K562 (cell line): ENCODE results near the gene MYL12B. TPM values are rescaled to one million over a fixed set of nuclear protein-coding genes. Genes with fewer than 3 reads are reported as not detected.
A peak's percentile ranks its signal among the peaks of the same experiment; 100 is the strongest.

Source experiments
- ATAC-seq: fragments of 200-7000 bp; cut with Tn5 transposase; 3 replicates; pipeline ENCODE4 v1.9.1; 2020; ENCODE audit warnings: moderate library complexity
- BruUV-seq: library from RNA; stranded (reverse); fragments of 400-500 nt; replicated peaks from 2 replicates; lab custom pipeline; 2021; lab: Mats Ljungman, UMichigan
- CTCF ChIA-PET: fragments of 300-600 bp; formaldehyde crosslinking; extraction: SDS; loops from one replicate; lab custom pipeline; 2021; ENCODE audit warnings: low intra/inter-chr PET ratio; lab: Yijun Ruan, JAX
- POLR2A ChIA-PET: fragments of 300-600, 350-650 bp; sonication (Branson Sonifier 250); formaldehyde crosslinking; extraction: SDS; loops from one replicate; lab custom pipeline; 2021; ENCODE audit warnings: antibody characterized with exemption, inconsistent platforms; lab: Yijun Ruan, JAX
- DNase-seq, 4 experiments: peaks; one replicate each; pipeline versions ENCODE4 v3.0.0 to v3.0.0-alpha.2; 2011 to 2018; ENCODE audit warnings: low spot score in 3 of 4, mixed read lengths in 3 of 4; ENCODE audit errors: extremely low read depth in 1 of 4
- FAIRE-seq: peaks from 2 replicates; lab custom pipeline; 2011; peaks lifted over from hg19 to GRCh38; lab: Jason Lieb, UNC
- H2AFZ ChIP-seq: 2 replicates; pipeline ENCODE4 v1.6.0; 2011; ENCODE audit warnings: low read depth, low read length, control low read depth, inconsistent platforms
- H3K27ac ChIP-seq: fragments of 200-600 bp; 3 replicates; pipeline ENCODE4 v1.8.0; 2011; ENCODE audit warnings: low read depth, mild to moderate bottlenecking, control low read depth, inconsistent platforms, low read length, moderate library complexity, mixed read lengths; ENCODE audit errors: extremely low read depth
- H3K27me3 ChIP-seq, 2 experiments: fragments of 300-600 bp in 1 of 2; 2 replicates in 1 of 2; 3 replicates in 1 of 2; pipeline versions ENCODE4 v1.6.0 to v1.8.0; 2011; ENCODE audit warnings: inconsistent platforms in 2 of 2, low read length in 2 of 2, mild to moderate bottlenecking in 1 of 2, mixed read lengths in 1 of 2, moderate library complexity in 1 of 2; ENCODE audit not compliant: control insufficient read depth in 2 of 2, insufficient read depth in 2 of 2
- H3K36me3 ChIP-seq: fragments of 300-600 bp; 3 replicates; pipeline ENCODE4 v1.8.0; 2011; ENCODE audit warnings: mild to moderate bottlenecking, low read length, inconsistent platforms; ENCODE audit not compliant: control insufficient read depth, insufficient read depth
- H3K4me1 ChIP-seq, 2 experiments: fragments of 200-600 bp in 1 of 2; replicated peaks in 1 of 2; 2 replicates in 1 of 2; 3 replicates in 1 of 2; pipeline versions ENCODE4 v1.5.1 to v1.8.0; 2011; ENCODE audit warnings: inconsistent platforms in 2 of 2, low read length in 2 of 2, mild to moderate bottlenecking in 1 of 2, mixed read lengths in 1 of 2, moderate library complexity in 1 of 2; ENCODE audit not compliant: control insufficient read depth in 2 of 2, insufficient read depth in 2 of 2
- H3K4me2 ChIP-seq: 2 replicates; pipeline ENCODE4 v1.6.1; 2011; ENCODE audit warnings: low read length, control low read depth, inconsistent platforms, mixed read lengths; ENCODE audit not compliant: insufficient read depth
- H3K4me3 ChIP-seq: fragments of 200-600 bp; sonication (generic), shearing (Covaris generic); 2 replicates; pipeline ENCODE4 v1.5.1; 2016; ENCODE audit warnings: control low read depth, inconsistent platforms
- H3K79me2 ChIP-seq: fragments of 200-600 bp; 3 replicates; pipeline ENCODE4 v1.8.0; 2011; ENCODE audit warnings: low read length, inconsistent platforms; ENCODE audit not compliant: control insufficient read depth, insufficient read depth
- H3K9ac ChIP-seq, 2 experiments: 2 replicates each; pipeline versions ENCODE4 v1.6.0 to v1.6.1; 2011; ENCODE audit warnings: low read depth in 2 of 2, low read length in 2 of 2, control low read depth in 1 of 2, inconsistent platforms in 1 of 2, mild to moderate bottlenecking in 1 of 2, mixed read lengths in 1 of 2; ENCODE audit not compliant: insufficient read depth in 1 of 2
- H3K9me1 ChIP-seq: one replicate; pipeline ENCODE4 v1.6.0; 2011; ENCODE audit warnings: inconsistent platforms, mild to moderate bottlenecking, low read length, moderate library complexity; ENCODE audit not compliant: control insufficient read depth, insufficient read depth
- H3K9me3 ChIP-seq: replicated peaks from 2 replicates; pipeline ENCODE4 v1.5.1; 2011; ENCODE audit warnings: low read depth, low read length, inconsistent platforms; ENCODE audit not compliant: control insufficient read depth, insufficient read depth
- H4K20me1 ChIP-seq: replicated peaks from 2 replicates; pipeline ENCODE4 v1.6.1; 2011; ENCODE audit warnings: low read length, inconsistent platforms, mixed read lengths; ENCODE audit not compliant: control insufficient read depth, insufficient read depth
- RERE ChIP-seq: sonication (generic); formaldehyde crosslinking; IDR thresholded peaks from 2 replicates; pipeline ENCODE4 v1.8.0; 2023; ENCODE audit warnings: missing genetic modification reagents, mild to moderate bottlenecking, borderline replicate concordance
- ZNF398 ChIP-seq: fragments of 250-450 bp; sonication (Bioruptor Pico); IDR thresholded peaks from 2 replicates; pipeline ENCODE4 v1.8.0; 2021; ENCODE audit warnings: moderate library complexity, mild to moderate bottlenecking, inconsistent platforms
- WGBS: fragments of 100-300 bp; shearing (Covaris generic); methylation state at CpG from one replicate; pipeline ENCODE4 v1.1.6; 2016; ENCODE audit warnings: low coverage, mixed read lengths; ENCODE audit not compliant: insufficient coverage; ENCODE audit errors: missing lambda C conversion rate; 5-methylcytosine and 5-hydroxymethylcytosine counted together
- in situ Hi-C: fragments of 300-500 bp; cut with MboI; formaldehyde crosslinking; loops from 4 replicates; pipeline ENCODE4 v1.15.0; 2018; ENCODE audit warnings: inconsistent platforms, mixed read lengths
- intact Hi-C: fragments of 100-400 bp; cut with micrococcal nuclease; formaldehyde crosslinking; loops from 2 replicates; pipeline ENCODE4 v1.14.2; 2022
- polyA plus RNA-seq, 8 experiments: library from polyadenylated mRNA; depleted of rRNA in 4 of 8; stranded (reverse) in 5 of 8; unstranded in 3 of 8; fragments of >200 nt; fragmentation: Nextera tagmentation in 2 of 8; fragmentation: Illumina TruSeq in 1 of 8; extraction: Ambion mirVana in 2 of 8; extraction: Trizol in 1 of 8; gene quantifications; 2 replicates each; pipeline versions ENCODE4 v1.2.1 to v1.2.3, GENCODE V29; 2011 to 2014; ENCODE audit warnings: inconsistent platforms in 1 of 8, missing spikeins in 1 of 8
- total RNA-seq, 7 experiments: library from RNA; depleted of rRNA in 6 of 7; stranded (reverse); fragments of >200 nt in 6 of 7; fragmentation: Illumina TruSeq in 2 of 7; extraction: Trizol in 2 of 7; gene quantifications; 2 replicates each; pipeline versions ENCODE4 v1.2.1 to v1.2.3, GENCODE V29; 2011 to 2021; ENCODE audit warnings: low replicate concordance in 1 of 7

The MYL12B gene
- total and polyA plus RNA-seq, 9 of the 15 experiments (the other 6 are each of a cell fraction or from before 2014, with no cell fraction given) = 220 to 995 (median 463) TPM

GRCh38 chr18:3319399-3319798, 57.5 kb downstream of the MYL12B start (continued):
- TF ChIP-seq RERE (CRISPR knock-in tag) = no peak

GRCh38 chr18:3319894-3320454, 58.0 kb downstream of the MYL12B start:
- peaks cover 0 to 22% of the 10 kb centered on the region in 2 experiments; a peak in 4 of 5 replicates for H3K4me1 ChIP-seq
- H3K27me3 ChIP-seq = no peaks in the 10 kb centered on the region
- CTCF ChIA-PET = no interaction called here
- intact Hi-C loops = no loop called here
- POLR2A ChIA-PET = interaction anchor here (0.8 to 1.4 kb wide), 4 partner anchors 18 to 137 kb away, joined by 3 to 4 read pairs (median 3); no protein-coding TSS in a partner anchor
- no peak for FAIRE-seq
- H3K79me2 ChIP-seq = no peaks in the 10 kb centered on the region
- no peak overlapping the region for H2AFZ ChIP-seq
- WGBS = 20% methylated on average over 2 of the region's 2 CpGs
- in situ Hi-C loops = no loop called here
- no peak overlapping the region for H3K9ac ChIP-seq
- H3K27ac ChIP-seq = no peak overlapping the region
- no peaks in the 10 kb centered on the region for H3K9me3 ChIP-seq
- no TSS peak for BruUV-seq
- ATAC-seq = peak; percentile 44
- DNase-seq = no peak
- H3K9me1 ChIP-seq = no peaks in the 10 kb centered on the region
- H4K20me1 ChIP-seq = no peaks in the 10 kb centered on the region
- H3K4me2 ChIP-seq = no peak overlapping the region
- no peak overlapping the region for H3K4me3 ChIP-seq
- H3K36me3 ChIP-seq = no peaks in the 10 kb centered on the region
- TF ChIP-seq RERE (CRISPR knock-in tag) (no peak), ZNF398 (CRISPR knock-in tag) (no peak)
